Measurements from ENCODE around the gene SDCCAG8. TPM values are rescaled to one million over a fixed set of nuclear protein-coding genes. Genes with fewer than 3 reads are reported as not detected.

SDCCAG8 gene
- polyA plus RNA-seq, 3 donors, result 33.2 to 34.4 (median 33.4) TPM

DNA sequence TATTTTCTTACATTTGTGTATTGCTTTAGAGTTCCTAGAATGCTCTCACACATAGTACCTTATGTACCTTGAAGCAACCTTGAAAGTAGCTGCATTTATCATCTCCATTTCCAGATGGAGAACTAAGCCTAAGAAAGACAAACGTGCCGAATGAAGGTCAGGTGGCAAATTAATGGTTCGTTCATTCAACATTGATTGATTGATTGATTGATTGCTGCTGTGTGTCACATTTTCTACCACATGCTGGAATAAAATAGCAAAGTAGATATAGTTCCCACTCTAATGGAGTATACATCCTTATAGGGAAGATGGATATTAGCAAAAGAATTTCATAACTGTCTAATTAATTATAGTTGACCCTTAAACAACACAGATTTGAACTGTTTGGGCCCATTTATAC lies 172.2 kb downstream of the SDCCAG8 start:
- Histone ChIP-seq H3K9me3 (replicated peaks in 1 of 2; ENCODE audit: control insufficient read depth in 1 of 2, insufficient read depth in 1 of 2, low read length in 2 of 2) (no peaks in the 10 kb centered on the region), H3K4me3 (replicated peaks in 1 of 3; ENCODE audit: low read depth in 2 of 3, low read length in 3 of 3) (no peak overlapping the region), H3K4me2 (replicated peaks; ENCODE audit: extremely low read depth, low read length, poor library complexity, severe bottlenecking) (no peak overlapping the region), H3K27me3 (ENCODE audit: control insufficient read depth in 2 of 2, insufficient read depth in 2 of 2, low read length in 2 of 2) (no peaks in the 10 kb centered on the region), H3K79me2 (ENCODE audit: insufficient read depth, low read length) (no peaks in the 10 kb centered on the region), H3K27ac (ENCODE audit: low read depth in 1 of 2, low read length in 2 of 2) (no peak overlapping the region), H4K20me1 (ENCODE audit: insufficient read depth, low read length) (no peaks in the 10 kb centered on the region), H3K4me1 (ENCODE audit: control insufficient read depth in 1 of 2, insufficient read depth in 2 of 2, low read length in 2 of 2) (no peaks in the 10 kb centered on the region), H3K36me3 (replicated peaks in 1 of 2; ENCODE audit: control insufficient read depth in 1 of 2, insufficient read depth in 2 of 2, low read length in 2 of 2) (peaks cover 7 to 47% of the 10 kb centered on the region in 2 donors), H2AFZ (ENCODE audit: insufficient read depth, low read depth, low read length, poor library complexity, severe bottlenecking) (no peak overlapping the region), H3K9ac (ENCODE audit: insufficient read depth, low read length, poor library complexity, severe bottlenecking) (no peak overlapping the region)
- Mint-ChIP-seq H3K4me3 (no peak overlapping the region), H3K27me3 (ENCODE audit: low read depth in 3 of 3) (no peaks in the 10 kb centered on the region), H3K36me3 (peaks cover 39 to 42% of the 10 kb centered on the region in 2 donors), H3K27ac (no peak overlapping the region), H3K4me1 (peaks cover 4% of the 10 kb centered on the region), H3K9me3 (peaks cover 0 to 5% (median 0%) of the 10 kb centered on the region in 7 donors)
- WGBS (ENCODE audit: insufficient coverage), result no CpG with 5 or more reads among the region's 3 CpGs
- no peak for DNase-seq
- TF ChIP-seq, protein P1, sequence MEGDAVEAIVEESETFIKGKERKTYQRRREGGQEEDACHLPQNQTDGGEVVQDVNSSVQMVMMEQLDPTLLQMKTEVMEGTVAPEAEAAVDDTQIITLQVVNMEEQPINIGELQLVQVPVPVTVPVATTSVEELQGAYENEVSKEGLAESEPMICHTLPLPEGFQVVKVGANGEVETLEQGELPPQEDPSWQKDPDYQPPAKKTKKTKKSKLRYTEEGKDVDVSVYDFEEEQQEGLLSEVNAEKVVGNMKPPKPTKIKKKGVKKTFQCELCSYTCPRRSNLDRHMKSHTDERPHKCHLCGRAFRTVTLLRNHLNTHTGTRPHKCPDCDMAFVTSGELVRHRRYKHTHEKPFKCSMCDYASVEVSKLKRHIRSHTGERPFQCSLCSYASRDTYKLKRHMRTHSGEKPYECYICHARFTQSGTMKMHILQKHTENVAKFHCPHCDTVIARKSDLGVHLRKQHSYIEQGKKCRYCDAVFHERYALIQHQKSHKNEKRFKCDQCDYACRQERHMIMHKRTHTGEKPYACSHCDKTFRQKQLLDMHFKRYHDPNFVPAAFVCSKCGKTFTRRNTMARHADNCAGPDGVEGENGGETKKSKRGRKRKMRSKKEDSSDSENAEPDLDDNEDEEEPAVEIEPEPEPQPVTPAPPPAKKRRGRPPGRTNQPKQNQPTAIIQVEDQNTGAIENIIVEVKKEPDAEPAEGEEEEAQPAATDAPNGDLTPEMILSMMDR (IDR thresholded peaks at IDR 0.05), result no peak
- intact Hi-C loops (cut with micrococcal nuclease), result no loop called here

DNA sequence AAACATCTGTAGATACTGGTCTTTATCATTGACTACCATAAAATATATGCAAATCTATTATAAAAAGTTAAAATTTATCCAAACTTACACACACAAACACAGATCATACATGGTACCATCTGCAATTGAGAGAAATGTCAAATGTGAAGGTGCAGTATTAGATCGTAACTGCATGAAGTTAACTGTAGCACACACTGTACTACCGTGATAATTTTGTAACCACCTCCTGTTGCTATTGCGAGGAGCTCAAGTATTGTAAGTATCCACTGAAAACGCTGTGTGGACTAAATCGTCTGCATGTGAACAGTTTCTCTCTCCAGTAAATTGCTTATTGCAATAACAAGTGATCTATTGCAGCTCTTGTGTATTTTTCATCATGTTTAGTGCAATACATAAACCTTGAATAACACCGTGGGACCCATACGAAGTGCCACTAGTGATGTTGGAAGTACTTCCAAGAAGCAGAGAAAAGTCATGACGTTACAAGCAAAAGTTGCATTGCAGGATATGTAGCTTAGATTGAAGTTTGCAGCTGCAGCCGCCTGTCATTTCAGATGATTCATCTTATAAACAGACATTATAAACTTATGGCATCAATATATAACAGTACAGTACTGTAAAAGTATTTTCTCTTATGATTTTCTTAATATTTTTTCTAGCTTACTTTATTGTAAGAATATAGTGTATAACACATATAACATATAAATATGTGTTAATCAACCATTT lies 172.9 kb downstream of the SDCCAG8 start:
- TF ChIP-seq, protein P1 (IDR thresholded peaks at IDR 0.05), result no peak
- no peak overlapping the region for H3K27ac ChIP-seq (ENCODE audit: low read depth in 1 of 2, low read length in 2 of 2)
- H3K9me3 ChIP-seq (replicated peaks in 1 of 2; ENCODE audit: control insufficient read depth in 1 of 2, insufficient read depth in 1 of 2, low read length in 2 of 2), result no peaks in the 10 kb centered on the region
- 100% methylated on average over 4 of the region's 9 CpGs for WGBS (ENCODE audit: insufficient coverage)
- no peak overlapping the region for H3K4me2 ChIP-seq (replicated peaks; ENCODE audit: extremely low read depth, low read length, poor library complexity, severe bottlenecking)
- no peaks in the 10 kb centered on the region for H3K27me3 Mint-ChIP-seq (ENCODE audit: low read depth in 3 of 3)
- H3K36me3 Mint-ChIP-seq, result peaks cover 39 to 42% of the 10 kb centered on the region in 2 donors
- intact Hi-C loops (cut with micrococcal nuclease), result no loop called here
- no peaks in the 10 kb centered on the region for H3K27me3 ChIP-seq (ENCODE audit: control insufficient read depth in 2 of 2, insufficient read depth in 2 of 2, low read length in 2 of 2)
- H3K36me3 ChIP-seq (replicated peaks in 1 of 2; ENCODE audit: control insufficient read depth in 1 of 2, insufficient read depth in 2 of 2, low read length in 2 of 2), result peaks cover 7 to 47% of the 10 kb centered on the region in 2 donors
- no peaks in the 10 kb centered on the region for H4K20me1 ChIP-seq (ENCODE audit: insufficient read depth, low read length)
- H3K79me2 ChIP-seq (ENCODE audit: insufficient read depth, low read length), result no peaks in the 10 kb centered on the region
- H3K4me3 ChIP-seq (replicated peaks in 1 of 3; ENCODE audit: low read depth in 2 of 3, low read length in 3 of 3), result no peak overlapping the region
- no peak overlapping the region for H3K27ac Mint-ChIP-seq
- no peak for DNase-seq
- H2AFZ ChIP-seq (ENCODE audit: insufficient read depth, low read depth, low read length, poor library complexity, severe bottlenecking), result no peak overlapping the region
- H3K9ac ChIP-seq (ENCODE audit: insufficient read depth, low read length, poor library complexity, severe bottlenecking), result no peak overlapping the region
- peaks cover 8% of the 10 kb centered on the region for H3K4me1 Mint-ChIP-seq
- peaks cover 0 to 5% (median 0%) of the 10 kb centered on the region in 7 donors for H3K9me3 Mint-ChIP-seq
- H3K4me1 ChIP-seq (ENCODE audit: control insufficient read depth in 1 of 2, insufficient read depth in 2 of 2, low read length in 2 of 2), result no peaks in the 10 kb centered on the region
- H3K4me3 Mint-ChIP-seq, result no peak overlapping the region

Data from CD14-positive monocyte (primary cell).